Breast epithelium (tissue), 3 donors: Measurements from ENCODE around the gene TYRP1.

Source experiments
- CTCF ChIP-seq, 3 donors: fragments of 450-650 bp; IDR thresholded peaks; one replicate each; pipeline ENCODE4 v1.5.1; 2016 to 2017; ENCODE audit warnings: antibody characterized with exemption in 3 of 3, mild to moderate bottlenecking in 3 of 3, moderate library complexity in 3 of 3
- POLR2A ChIP-seq: fragments of 450-650 bp; IDR thresholded peaks from one replicate; pipeline ENCODE4 v1.6.1; 2016; ENCODE audit warnings: antibody characterized with exemption, mild to moderate bottlenecking, moderate library complexity
- POLR2AphosphoS5 ChIP-seq, 3 donors: sonication (generic); formaldehyde crosslinking; IDR thresholded peaks; one replicate each; pipeline ENCODE4 v1.6.1; 2017; ENCODE audit warnings: antibody characterized with exemption in 3 of 3

- no peak for TF ChIP-seq CTCF (IDR thresholded peaks at IDR 0.05)
- no peak for TF ChIP-seq POLR2A
- TF ChIP-seq POLR2AphosphoS5 (IDR thresholded peaks at IDR 0.05) = no peak
Measured at GRCh38 chr9:12648925-12649324, 44.3 kb upstream of the TYRP1 start.
